RWPE1 (cell line): ENCODE data around the gene TNFAIP8L1.

ENCODE experiments used
- CTCF ChIA-PET: fragments of 350-600 bp; sonication (Branson Sonifier 250); formaldehyde crosslinking; extraction: SDS; loops from one replicate; lab custom pipeline; 2021; lab: Yijun Ruan, JAX
- POLR2A ChIA-PET: fragments of 400-600 bp; formaldehyde crosslinking; extraction: SDS; loops from one replicate; lab custom pipeline; 2020; ENCODE audit warnings: antibody characterized with exemption; ENCODE audit not compliant: low non-redundant PET; lab: Yijun Ruan, JAX
- DNase-seq: peaks from one replicate; pipeline ENCODE4 v3.0.0; 2012; ENCODE audit warnings: low spot score
- H3K27ac ChIP-seq: fragments of 450-650 bp; 2 replicates; pipeline ENCODE4 v1.5.1; 2017
- TF ChIP-seq, protein P1 (sequence below): fragments of 450-650 bp; conservative IDR thresholded peaks from 2 replicates; pipeline ENCODE4 v1.5.1; 2017; ENCODE audit warnings: low read depth, mild to moderate bottlenecking

Gene TNFAIP8L1

DNA sequence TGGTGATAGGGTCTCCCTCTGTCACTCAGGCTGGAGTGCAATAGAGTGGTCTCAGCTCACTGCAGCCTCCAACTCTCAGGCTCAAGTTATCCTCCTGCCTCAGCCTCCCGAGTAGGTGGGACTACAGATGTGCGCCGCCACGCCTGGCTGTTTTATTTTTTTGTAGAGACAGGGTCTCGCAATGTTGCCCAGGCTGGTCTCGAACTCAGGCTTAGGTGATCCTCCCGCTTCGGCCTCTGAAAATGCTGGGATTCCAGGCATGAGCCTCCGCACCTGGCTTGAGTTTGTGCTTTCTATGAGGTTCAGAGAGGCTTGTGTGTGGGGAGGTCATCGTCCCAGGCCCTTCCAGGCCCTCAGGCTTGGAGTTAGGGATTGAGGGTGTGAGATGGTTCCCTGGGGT lies 39.2 kb upstream of the TNFAIP8L1 start:
- DNase-seq: no peak
- H3K27ac ChIP-seq: no peak overlapping the region
- ChIA-PET CTCF (no interaction called here), POLR2A (no interaction called here)
- TF ChIP-seq, protein P1, sequence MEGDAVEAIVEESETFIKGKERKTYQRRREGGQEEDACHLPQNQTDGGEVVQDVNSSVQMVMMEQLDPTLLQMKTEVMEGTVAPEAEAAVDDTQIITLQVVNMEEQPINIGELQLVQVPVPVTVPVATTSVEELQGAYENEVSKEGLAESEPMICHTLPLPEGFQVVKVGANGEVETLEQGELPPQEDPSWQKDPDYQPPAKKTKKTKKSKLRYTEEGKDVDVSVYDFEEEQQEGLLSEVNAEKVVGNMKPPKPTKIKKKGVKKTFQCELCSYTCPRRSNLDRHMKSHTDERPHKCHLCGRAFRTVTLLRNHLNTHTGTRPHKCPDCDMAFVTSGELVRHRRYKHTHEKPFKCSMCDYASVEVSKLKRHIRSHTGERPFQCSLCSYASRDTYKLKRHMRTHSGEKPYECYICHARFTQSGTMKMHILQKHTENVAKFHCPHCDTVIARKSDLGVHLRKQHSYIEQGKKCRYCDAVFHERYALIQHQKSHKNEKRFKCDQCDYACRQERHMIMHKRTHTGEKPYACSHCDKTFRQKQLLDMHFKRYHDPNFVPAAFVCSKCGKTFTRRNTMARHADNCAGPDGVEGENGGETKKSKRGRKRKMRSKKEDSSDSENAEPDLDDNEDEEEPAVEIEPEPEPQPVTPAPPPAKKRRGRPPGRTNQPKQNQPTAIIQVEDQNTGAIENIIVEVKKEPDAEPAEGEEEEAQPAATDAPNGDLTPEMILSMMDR: no peak

DNA sequence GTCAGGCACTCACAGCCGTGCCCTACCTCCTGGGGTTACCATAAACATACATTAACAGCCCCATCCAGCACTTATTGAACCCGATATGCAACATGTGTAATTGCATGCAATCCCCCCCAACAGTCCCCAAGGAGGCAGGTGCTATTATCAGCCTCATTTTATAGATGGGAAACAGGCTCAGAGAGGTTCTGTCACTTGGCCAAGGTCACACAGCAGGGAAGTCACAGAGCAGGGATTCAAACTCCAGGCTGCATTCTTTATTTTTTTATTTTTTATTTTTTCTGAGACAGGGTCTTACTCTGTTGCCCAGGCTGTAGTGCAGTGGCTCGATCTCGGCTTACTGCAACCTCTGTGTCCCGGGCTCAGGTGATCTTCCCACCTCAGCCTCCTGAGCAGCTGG lies 38.4 kb upstream of the TNFAIP8L1 start:
- POLR2A ChIA-PET: no interaction called here
- DNase-seq: no peak
- no peak overlapping the region for H3K27ac ChIP-seq
- CTCF ChIA-PET: no interaction called here
- TF ChIP-seq, protein P1: no peak

DNA sequence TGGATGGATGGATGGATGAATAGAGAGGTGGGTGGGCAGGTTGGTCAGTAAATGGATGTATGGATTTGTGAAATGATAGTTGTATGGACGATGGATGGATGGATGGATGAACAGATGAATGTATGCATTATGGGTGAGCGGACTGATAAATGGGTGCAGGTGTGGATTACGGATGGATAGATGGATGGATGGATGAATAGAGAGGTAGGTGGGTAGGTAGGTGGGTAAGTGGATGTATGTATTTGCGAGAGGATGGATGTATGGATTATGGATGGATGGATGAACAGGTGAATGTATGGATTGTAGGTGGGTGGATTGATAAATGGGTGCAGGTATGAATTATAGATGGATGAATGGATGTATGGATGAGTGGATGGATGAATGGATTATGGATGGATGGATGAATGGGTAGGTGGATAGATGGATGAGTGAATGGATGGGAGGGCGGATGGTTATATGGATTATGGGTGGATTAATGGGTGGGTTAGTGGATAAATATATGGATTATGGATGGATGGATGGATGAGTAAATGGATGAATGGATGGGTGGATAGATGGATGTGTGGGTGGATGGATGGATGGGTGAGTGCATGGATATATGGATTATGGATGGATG lies 37.0 kb upstream of the TNFAIP8L1 start:
- ChIA-PET CTCF (no interaction called here), POLR2A (no interaction called here)
- TF ChIP-seq, protein P1: no peak
- H3K27ac ChIP-seq: no peak overlapping the region
- DNase-seq: no peak

DNA sequence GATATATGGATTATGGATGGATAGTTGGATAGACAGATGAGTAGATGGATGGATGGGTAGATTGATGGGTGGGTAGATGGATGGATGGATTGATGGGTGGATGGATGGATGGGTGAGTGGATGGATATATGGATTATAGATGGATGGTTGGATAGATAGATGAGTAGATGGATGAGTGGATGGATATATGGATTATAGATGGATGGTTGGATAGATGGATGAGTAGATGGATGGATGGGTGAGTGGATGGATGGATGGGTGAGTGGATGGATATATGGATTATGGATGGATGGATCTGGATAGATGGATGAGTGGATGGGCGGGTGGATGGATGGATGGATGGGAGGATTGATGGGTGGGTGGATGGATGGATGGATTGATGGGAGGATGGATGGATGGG lies 36.4 kb upstream of the TNFAIP8L1 start:
- no peak overlapping the region for H3K27ac ChIP-seq
- DNase-seq: no peak
- ChIA-PET CTCF (no interaction called here), POLR2A (no interaction called here)
- TF ChIP-seq, protein P1: no peak

DNA sequence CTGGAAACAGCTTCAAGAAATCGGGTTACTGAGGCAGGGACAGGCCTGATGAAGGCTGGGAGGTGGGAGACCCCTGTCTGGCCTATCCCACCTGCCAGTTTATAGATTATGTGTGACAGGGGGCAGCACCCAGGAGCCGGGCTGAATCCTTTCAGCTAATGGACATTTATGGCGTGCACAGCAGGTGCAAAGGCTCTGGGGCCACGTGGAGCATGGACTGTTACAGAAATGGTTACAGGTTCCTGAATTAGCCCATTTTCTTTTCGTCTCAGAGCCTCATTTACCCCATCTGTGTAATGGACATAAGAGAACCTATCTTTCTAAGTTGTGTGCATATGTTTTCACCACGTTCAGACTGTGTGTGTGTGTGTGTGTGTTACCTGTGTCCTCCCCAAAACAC lies 34.4 kb upstream of the TNFAIP8L1 start:
- CTCF ChIA-PET: interaction anchor here (1.9 kb wide), 1 partner anchor 31 kb away, joined by 6 read pairs; no protein-coding TSS in a partner anchor
- no peak for DNase-seq
- POLR2A ChIA-PET: no interaction called here
- TF ChIP-seq, protein P1: no peak
- H3K27ac ChIP-seq: no peak overlapping the region

DNA sequence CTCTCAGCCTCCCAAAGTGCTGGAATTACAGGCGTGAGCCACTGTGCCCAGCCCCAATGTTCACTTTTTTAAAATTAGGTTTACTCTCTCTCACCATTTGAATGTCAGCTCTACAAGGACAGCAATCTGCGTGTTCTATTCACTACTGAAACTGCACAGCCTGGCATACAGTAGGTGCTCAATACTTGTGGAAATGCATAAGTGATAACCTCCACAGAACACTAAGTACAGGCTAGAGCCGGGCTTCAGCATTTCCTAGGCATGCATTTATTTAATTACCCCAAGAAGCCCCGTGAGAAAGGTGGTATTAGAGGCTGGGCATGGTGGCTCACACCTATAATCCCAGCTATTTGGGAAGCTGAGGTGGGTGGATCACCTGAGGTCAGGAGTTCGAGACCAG lies 33.1 kb upstream of the TNFAIP8L1 start:
- POLR2A ChIA-PET: no interaction called here
- CTCF ChIA-PET: interaction anchor here (1.9 kb wide), 1 partner anchor 30 kb away, joined by 6 read pairs; no protein-coding TSS in a partner anchor
- DNase-seq: no peak
- H3K27ac ChIP-seq: no peak overlapping the region
- TF ChIP-seq, protein P1: no peak
